NCI-H226 (cell line): ENCODE measurements around the gene ERBB4.

Experiments
- DNase-seq: peaks from one replicate; pipeline ENCODE4 v3.0.0-alpha.2; 2015

Gene ERBB4

DNA sequence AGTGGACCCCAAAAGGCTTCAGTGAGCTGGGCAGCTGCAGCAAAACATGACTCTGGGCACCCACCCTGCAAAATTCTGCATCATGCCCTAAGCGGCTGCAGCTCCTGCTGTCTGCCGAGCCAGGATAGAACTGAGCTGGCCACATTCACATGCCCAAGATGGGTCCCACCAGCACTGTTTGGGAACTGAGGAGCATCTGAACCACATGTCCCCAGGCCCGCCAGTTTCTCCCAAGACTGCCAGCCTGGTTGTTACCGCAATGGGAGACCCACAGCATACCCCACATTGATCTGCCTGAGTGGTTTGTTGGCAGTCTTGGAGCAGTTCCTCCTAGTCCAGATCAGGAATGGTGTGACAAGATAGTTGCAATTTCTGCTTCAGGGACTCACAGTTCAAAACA is 1035.4 kb downstream of the ERBB4 start:
- DNase-seq = no peak

DNA sequence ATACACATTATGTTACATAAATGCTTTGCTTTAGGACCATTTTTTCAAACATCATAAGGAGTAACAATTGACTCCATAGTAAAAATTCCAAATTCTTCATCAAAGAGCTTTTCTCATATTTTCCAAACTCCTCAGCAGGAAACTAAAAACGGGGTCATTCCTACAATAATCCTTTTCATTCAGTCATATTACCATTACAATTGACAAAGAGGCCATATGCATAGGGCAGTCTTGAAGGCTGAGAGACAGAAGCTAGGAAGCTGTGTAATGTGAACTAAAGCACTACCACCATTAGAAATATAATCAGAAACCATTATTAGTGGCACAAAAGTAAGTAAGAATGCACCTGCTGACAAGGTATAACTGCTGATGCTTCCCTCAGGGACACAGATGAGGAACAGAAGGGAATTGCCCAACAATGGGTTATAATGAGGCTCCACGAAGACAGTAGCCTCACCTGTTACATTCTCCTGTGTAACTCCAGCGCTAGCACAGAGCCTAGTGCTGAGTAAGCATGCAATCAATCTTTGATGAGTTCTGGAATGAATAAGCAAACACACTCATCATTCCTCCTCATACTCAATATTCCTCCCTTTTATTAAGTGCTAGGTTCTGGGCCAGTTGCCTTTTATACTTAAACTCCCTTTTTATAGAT is 1039.9 kb downstream of the ERBB4 start:
- DNase-seq = no peak

DNA sequence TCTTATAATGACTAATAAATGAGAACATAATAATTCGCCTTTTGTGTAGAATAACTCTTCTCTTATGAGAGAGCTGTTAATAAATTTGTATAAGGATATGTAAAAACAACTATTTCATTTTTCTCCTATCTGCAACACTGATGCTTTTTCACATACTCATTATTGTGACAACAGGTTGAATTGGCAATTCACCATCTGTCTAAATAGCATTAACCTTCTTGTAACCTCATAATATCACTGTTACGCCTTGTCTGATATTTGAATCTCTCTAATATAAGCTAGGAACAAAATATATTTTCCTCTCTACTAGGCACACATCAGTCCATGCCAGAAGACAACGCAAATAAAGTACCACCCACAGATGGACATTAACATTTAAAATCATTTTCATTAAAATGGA is 1043.3 kb downstream of the ERBB4 start:
- no peak for DNase-seq

DNA sequence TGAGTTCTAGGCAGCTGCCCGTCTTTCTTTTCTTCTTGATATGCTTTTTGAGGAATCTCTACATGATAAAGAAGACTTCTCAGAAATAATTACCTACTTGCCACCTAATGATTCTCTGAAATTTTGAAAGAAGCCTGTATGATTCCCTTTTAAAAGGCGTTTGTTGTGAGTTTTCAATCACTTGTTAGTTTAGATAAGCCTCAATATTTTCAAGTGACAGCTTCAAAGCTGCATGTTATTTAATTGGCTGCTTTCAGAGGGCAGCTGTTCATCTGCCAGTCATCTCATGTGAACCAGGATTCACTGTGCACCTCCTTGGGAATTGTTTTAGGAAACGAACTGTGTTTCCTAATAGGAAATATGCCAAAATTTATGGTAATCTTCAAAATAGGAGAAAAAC is 1044.1 kb downstream of the ERBB4 start:
- DNase-seq = no peak

DNA sequence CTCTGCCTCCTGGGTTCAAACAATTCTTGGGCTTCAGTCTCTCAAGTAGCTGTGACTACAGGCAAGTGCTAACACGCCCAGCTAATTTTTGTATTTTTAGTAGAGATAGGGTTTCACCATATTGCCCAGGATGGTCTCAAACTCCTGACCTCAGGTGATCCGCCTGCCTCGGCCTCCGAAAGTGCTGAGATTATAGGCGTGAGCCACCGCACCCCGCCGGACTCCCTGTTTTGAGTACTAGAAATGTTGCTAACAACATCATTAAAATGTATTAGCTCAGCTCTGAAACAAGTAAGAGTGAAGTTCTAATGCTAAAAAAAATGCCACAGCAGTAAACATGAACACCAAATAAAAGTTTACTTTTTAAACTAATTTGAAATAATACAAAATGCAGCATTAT is 1044.5 kb downstream of the ERBB4 start:
- no peak for DNase-seq

DNA sequence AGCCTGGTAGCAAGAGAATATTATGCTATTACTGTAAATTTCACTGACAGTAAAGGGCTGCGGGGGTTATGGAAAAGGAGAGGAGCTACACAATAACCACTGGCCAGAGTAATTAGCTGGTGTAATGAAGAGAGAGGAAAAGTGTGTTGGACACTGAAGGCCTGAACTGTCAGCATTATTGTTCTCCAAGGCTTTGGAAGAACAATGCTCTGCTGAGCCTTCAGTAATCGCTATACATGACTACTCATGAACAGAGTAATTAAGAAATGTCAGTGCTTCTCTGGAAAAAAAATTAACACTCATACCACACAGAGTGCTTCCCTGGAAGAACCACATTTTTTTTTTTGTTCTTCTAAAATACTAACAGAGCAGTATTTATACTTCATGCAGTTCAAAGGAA is 1050.9 kb downstream of the ERBB4 start:
- no peak for DNase-seq

DNA sequence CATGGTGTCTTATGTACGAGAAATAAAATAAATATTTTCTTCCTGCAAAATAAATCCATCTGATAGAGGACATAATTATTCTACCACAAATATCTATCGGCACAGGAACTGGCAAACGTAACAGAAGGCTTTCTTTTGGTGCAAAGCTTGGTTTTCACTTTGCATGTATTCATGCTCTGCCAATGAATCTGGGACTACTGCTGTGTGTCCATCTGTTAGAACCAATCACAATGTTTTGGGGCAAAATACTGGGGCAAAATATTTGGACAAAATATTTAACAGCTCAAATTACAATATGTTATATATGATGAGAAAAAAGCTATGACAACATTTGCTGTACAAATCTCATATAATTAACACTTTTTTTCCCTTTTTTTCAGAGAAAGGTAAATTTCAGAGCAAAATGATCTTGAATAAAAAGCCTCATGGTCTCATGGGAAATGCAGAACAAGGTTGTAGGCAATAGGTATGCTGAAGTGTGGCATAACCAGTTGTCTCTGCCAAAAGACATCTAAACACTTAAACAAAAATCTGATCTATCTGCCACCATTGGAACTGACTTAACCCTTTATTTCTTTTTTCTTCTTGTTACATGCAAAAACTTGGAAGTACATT is 1059.0 kb downstream of the ERBB4 start:
- no peak for DNase-seq

DNA sequence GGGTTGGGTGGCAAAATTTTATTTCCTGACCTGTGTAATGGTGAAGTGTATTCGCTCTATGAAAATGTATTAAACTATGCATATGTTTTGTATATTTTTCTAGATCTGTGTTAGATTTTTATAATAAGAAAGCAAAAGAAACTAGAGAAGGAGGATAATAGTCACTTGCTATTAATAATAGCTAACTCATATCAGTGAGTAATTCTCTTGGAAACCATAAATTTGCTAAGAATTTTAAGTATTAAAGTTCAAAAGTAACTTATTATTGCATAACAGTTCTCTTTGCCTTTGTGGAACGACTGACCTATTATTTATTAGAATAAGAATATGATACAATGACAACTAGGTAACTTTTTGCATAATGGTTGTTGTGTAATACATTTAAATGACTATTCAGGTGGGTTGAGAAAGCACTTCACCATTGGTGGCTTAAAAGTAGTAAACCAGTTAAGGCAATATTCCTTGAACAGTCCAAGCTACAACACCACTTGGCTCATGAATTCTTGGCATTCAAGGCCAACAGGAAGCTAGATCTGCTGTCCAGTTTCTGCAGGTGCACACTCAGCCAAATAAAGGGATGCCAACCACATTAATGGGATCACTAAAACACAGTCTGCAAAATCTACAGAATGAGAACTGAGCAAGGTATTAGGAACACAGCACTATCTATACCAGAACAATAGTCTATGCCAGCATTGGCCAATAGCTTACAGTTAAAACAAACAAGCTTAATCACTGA is 1060.9 kb downstream of the ERBB4 start:
- no peak for DNase-seq

DNA sequence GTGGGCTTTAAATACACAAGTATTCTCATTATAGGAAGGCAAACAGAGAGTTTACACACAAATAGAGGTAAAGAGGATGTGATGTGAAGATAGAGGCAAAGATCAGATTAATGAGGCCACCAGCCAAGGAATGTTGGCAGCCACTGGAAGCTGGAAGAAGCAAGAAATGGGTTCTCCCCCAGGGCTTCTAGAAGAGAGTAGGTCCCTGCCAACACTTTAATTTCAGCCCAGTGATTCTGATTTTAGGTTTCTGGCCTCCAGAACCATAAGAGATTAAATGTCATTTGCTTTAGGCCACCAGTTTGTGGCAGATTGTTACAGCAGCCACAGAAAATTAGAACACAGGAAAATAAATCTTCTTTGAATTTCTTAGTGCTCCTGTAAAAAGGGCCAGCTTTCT is 1065.5 kb downstream of the ERBB4 start:
- no peak for DNase-seq

DNA sequence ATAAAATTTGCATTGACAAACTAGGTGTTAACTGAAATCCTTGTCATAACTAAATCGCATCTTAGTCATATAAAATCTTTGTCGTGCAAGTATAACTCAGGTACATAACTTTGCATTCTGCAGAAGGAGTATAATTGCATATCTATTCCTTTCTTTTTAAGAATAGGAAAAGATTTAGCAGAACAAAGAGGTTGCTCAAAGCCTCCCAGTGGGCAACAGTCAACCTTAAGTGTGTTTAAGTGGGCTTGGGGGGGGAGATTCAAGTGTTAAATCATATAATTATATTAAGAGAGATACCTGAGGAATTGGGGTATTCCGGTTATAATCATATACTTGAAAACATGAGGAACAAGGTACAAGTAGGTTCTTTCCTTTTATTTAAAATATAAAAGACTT is 1068.9 kb downstream of the ERBB4 start:
- DNase-seq = no peak

DNA sequence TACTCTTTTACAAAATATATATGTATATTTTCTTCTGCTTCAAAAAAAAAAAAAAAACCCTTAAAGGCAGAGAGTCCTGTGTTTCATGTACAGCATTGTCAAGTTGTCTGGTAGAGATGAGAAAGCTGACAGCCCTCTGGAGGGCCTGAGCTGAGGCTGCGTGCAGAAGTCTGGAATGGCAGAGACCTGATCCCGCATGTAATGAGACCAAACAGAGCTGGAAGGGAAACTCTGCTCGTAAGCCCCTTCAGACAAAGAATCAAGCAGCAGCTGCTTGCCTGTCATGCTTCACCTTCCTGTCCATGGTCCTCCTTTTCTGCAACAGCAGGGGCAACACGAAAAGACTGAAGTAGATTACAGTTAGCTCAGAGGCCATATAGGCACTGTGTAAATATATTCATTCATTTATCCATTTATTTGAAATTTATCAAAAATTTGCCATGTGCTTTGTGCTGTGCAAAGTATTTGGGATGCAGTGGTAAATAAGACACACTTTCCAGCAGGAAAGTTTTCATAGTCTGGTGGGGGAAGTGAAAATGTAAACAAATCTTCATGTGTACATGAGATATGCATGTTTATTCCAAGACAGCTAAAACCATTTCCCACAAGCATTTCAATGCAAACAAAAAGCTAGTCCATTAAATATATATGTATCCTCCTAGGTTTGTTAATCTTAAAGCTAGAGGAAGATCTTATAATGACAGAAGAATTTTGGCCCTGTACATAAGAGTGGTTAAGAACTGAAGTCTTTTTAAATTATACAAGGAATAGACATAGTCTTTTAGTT is 1069.5 kb downstream of the ERBB4 start:
- DNase-seq = no peak

DNA sequence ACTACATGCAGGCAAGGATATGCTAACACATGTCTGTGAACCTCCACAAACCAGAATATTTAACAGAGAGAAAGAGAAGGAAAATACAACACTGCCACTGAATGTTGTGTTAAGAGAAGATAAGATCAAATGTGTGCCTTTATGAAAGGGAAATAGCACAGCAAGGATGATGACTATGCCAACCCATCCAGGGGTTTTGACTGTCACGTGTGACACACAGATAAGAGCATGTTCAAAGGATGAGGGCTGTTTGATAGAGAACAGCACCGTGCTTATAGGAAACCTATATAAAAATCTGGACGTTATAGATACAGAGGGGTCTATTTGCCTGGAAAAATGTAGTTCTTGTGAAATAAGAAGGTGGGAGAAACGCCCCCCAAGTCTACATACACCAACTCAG is 1070.4 kb downstream of the ERBB4 start:
- no peak for DNase-seq

DNA sequence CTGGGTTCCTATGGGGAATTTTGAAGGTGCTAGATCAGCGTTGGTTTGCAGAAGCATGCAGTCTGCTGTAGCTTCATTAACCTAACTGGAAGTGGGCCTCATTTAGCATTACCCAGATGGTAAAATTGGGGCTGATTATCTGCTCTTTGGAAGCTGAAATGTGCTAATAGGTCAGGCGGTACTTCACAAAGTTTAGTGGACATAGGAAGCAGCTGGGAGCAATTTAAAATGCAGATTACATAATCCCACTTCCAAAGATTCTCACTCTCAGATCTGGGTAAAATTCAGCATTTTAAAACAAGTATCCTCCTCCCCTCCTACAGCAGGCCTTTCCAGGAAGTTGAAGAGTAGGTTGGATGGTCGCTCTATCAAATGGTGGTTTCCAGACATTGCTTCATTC is 1075.2 kb downstream of the ERBB4 start:
- no peak for DNase-seq

DNA sequence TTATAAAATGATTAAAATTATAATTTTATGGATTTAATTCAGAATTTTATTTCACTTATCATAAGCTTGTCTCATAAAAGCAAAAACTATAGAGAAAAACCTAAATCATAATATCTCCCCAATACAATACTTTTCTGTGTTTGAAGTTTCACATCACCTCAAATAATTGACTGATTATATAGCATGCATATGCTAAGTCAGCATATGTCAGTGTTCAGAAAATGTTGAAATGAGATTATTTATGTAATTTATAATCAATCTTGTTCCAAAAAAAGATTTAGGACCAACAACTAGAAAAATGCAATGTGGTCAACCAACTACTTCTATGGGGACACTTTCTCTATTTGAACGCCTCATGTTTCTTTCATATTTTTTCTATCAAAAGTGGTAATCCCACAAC is 1079.6 kb downstream of the ERBB4 start:
- no peak for DNase-seq

DNA sequence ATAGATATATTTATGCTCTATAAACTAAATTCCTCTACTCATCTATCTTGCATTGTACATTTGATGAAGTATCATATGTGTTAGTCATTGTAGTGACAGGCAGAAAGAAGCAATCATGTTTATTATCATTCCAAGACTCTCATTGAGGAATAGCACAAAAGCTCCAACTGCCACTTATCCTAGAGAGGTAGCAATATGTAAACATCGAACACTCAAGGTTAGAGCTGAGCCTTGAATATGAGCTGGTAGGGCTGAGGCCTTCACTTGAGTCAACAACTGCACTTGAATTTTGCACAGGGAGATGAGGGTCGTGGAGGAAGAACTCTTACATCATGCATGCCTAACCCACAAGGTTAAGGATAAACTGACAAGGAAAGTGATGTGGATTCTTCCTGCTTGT is 1081.3 kb downstream of the ERBB4 start:
- DNase-seq = no peak

DNA sequence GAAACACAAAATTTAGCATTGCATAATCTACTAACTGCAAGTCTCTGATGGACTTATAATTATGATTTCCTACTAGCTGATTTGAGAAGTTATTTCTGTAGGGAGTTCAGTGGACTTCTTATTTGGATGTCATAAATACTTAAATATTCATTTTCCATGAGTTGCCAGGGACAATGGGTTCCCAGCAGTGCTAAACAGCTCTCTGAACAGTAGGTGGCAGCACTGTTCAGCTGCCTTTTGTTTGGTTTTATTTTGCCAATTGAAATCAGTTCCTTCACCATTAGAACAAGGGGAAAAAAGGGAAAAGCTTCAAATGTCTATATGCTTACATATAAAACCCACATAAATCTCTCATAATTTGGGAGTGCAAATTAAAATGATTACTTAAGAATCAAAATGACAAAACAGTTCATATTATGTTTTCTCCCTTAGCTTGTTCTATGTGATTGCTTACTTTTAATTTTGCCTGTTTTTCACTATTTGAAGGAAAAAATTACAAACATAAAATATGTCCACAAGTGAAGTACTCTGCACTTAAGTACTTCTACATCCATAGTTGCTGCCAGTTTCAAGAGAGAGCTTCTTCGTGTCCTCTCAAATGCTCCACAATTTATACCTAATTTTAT is 1083.3 kb downstream of the ERBB4 start:
- no peak for DNase-seq

DNA sequence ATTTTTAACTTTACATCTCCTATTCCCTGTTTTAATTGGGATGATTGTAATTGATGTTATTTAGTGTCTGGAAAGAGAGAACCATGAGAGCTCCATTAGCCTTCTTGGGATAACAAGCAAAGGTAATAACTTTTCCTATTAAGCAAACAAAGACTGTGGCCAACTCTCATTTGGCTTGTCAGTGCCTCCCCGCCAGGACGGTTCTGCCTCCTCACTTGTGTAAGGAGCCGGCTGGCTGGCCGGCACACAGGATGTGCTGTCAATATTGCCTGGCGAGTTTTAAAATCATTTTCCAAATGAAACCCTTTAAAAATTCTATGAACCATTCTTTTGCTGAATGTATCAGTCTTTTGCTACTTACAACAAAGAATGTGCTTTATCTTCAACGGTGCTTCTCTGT is 1083.9 kb downstream of the ERBB4 start:
- no peak for DNase-seq

DNA sequence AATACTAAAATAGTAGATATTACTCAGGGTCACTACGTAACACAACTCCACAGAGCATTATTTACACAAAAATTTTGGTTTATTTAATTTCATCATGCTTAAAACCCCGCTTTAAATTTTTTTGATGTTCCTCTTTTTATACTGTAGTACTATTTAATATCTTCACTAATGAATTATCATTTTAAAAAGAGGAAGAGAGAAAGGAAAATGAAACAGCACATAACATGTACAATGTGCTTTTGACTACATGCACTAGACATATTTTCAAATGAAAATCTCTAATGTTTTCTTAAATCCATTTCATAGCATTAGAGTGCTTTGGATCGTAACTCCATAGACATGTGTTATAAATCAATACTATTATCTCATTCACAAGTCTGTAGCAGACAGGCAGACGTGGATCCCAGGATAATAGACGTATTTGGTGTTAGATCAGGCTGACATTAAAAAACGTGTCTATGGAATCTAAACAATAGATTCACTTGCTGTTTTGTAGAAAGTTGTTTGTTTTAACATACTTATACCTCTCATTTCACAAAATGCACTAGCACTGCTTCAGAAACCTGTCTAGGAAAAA is 1085.2 kb downstream of the ERBB4 start:
- DNase-seq = no peak

DNA sequence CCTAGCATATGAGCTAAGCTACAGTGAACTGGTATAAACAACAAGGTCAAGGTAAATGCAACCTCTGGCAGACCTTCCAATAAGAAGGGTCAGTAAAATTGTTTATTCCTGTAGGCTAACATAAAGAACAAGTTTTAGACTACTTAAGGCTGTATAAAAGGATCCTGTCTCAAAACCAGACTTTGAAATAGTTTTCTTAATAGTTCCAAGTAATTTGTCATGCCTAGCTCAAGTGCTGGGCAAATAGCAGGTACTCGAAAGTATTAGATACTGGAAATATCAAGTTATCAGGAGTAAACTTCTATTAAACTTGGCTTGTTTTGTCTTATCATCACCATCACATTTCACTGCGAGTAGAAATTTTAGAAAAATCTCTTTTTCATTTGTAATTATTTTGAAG is 1087.0 kb downstream of the ERBB4 start:
- no peak for DNase-seq

DNA sequence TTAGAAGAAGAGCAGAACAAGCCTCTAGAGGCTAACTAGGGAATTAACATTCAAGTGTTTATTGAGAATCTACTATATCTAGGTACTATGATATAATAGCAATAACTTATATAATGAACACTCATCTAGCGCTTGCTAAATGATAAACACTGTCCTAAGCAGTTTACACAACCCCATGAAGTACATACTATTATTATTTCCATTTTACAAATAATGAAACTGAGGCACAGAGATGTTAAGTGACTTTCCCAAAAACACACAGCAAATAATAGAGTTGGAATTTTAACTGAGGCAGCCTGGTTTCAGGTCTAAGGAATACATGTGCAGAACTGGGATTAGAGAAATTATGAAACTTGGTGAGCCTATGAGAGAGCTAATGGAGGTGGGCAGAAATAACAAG is 1088.8 kb downstream of the ERBB4 start:
- DNase-seq = no peak

DNA sequence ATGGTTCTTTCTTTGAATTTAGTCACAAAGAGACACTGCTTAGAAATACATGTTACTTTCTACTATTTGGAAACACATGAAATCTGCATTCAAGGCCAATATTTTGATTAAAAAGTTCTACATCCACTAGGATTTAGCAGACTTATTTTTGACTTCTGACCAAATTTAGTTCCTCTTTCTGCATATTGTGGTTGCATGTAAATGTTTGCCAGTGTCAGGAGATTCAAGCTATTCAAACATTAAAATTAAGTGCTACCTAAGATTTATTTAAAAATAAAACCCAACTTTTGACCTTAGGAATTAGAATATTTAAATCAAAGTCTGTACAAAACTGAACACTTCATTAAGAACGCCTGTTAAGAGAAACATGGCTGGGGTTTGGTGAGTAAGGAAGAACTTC is 1091.1 kb downstream of the ERBB4 start:
- no peak for DNase-seq

DNA sequence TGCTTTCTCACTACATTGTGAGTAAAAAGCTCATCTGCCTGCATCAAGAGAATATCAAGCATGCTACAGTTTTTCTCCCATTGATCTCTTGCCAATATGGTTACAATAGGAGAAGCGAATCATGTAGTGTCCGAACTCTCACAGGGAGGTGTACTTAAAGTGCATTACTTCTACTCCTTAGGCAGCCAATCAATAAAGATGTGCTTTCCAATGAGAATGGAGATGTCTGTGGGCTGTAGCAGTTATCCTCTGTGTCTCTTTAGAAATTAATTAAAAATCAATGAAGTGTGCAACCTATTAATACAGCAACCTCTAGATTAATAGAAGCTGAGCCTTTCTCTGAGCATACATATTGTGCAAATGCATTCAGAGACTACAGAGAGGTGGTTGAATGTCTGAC is 1098.5 kb downstream of the ERBB4 start:
- no peak for DNase-seq

DNA sequence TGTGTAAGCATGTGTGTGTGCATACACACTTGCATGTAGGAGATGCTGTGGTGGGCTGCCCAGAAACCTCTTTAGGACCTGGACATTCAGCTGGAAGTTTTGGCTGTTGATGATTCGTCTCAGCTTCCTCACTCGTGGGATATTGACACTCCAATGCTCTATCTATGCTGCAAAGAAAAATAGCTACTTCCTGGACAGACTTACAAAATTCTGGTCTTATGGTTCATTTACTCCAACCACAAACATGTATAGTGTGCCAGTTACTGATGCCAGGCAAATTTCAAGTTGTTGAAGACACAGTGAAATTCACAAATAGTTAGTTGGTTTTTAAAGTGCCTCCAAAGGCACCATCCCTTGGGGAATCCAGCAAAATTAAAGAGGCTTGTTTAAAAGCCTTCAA is 1099.6 kb downstream of the ERBB4 start:
- no peak for DNase-seq
